Measurements from ENCODE around the gene PUM2.

DNA sequence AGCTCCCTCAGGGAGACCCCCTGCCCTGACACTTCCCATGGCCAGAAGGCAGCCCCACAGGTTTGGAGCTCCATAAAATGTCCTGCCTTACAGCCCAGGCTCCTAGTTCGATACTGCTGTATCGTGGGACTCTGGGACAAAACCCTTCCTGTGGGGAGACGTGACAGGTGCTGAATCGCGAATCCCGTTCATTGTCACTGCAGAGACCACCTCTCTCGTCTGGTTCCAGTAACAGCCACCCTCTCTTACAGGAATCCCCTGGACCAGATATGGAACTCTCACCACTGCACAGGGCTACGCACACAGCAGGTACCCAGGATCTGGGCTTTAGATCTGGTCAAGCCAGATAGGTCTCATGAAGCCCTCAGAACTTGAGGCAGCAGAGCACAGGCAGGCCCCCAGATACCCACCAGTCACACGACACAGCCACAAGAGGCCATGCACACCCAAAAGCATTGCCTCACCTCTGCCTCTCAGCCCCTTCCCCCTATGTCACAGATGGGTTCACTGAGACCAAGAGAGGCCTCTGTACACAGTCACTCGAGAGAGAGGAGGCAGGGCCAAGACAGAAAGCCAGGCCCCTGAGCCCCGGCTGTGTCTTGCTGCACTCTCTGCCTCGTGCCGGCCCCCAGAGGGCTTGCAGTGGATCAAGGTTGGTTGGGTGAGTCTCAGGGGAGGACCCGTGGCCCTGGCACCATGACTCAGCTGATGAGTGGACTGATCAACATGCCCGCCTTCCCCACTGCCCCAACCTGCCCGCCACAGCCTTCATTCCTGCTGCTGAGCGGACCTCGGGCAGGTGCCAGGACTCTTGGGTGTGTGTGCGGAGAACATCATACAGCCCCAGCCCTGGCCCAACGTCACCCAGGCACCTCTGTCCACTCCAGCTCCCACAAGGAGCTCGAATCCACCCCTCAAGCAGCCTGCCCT lies 133.3 kb downstream of the PUM2 start:
- no peak for TF ChIP-seq EZH2 (IDR thresholded peaks at IDR 0.05; ENCODE audit: borderline replicate concordance, low read depth, low read length, poor library complexity, severe bottlenecking)
- TF ChIP-seq, protein P1, sequence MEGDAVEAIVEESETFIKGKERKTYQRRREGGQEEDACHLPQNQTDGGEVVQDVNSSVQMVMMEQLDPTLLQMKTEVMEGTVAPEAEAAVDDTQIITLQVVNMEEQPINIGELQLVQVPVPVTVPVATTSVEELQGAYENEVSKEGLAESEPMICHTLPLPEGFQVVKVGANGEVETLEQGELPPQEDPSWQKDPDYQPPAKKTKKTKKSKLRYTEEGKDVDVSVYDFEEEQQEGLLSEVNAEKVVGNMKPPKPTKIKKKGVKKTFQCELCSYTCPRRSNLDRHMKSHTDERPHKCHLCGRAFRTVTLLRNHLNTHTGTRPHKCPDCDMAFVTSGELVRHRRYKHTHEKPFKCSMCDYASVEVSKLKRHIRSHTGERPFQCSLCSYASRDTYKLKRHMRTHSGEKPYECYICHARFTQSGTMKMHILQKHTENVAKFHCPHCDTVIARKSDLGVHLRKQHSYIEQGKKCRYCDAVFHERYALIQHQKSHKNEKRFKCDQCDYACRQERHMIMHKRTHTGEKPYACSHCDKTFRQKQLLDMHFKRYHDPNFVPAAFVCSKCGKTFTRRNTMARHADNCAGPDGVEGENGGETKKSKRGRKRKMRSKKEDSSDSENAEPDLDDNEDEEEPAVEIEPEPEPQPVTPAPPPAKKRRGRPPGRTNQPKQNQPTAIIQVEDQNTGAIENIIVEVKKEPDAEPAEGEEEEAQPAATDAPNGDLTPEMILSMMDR (conservative IDR thresholded peaks at IDR 0.05; ENCODE audit: low read depth, low read length), result no peak

Data from A673 (cell line).